CD4-positive, alpha-beta T cell treated with Interleukin-12 subunit alpha and Interleukin-12 subunit beta, for 1 hour (primary cell): ENCODE data around the gene BARX2.

Experiments used
- DNase-seq: peaks from one replicate; pipeline ENCODE4 v3.0.0-alpha.2; 2020

The BARX2 gene

DNA sequence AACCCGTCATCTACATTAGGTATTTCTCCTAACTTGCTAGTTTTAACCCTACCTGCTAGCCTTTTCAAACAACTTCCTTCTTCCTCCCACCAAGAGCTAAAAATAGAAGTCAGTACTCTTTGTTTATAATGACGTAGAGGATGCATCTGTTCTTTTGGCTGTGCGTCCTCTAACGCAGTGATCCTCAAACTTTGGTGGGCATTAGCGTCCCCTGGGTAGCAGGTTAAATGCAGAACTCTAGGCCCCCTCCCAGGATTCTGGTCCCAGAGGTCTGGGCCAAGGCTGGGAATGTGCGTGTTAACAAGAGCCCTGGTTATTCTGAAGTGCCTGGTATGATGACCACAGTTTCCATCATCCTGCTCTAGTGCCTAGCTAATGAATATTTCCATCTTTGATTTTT, 67.6 kb downstream of the BARX2 start:
- DNase-seq: no peak

DNA sequence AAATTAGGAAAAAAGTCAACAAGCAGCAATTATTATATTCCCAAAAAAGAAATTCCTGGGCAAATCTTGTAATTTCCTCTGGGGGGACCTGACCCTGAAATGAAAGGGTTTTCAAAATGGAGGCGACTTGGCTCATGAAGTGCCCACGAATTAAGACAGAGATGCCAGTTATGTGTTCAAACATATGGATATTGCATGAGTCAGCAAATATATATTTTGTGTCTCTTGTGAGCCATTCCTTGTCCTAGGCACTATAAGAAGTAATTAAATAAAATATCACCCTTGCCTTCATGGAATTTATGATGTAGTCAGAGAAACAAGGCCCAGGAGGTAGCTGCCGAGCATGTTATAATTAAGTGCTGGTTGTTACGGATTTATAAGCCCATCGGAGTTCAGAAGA, 68.6 kb downstream of the BARX2 start:
- DNase-seq: no peak

DNA sequence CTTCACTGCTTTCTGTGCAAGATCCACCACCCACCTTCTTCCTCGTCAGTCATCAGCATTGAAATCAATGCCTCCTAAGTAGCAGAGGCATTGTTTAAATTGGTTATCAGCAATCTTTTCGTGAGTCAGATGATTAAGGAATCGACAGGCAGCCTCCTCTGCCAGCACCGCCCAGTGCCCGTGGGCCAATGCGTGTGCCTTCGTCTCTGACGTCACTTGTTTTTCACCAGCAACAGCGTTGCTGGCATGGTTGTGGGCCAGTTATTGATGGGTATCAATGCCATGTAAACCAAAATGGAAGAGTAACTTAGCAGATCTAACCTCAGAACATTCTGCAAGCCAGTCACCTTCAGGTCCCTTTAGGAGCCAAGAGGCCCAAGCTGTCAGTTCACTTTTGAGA, 69.6 kb downstream of the BARX2 start:
- DNase-seq: no peak

DNA sequence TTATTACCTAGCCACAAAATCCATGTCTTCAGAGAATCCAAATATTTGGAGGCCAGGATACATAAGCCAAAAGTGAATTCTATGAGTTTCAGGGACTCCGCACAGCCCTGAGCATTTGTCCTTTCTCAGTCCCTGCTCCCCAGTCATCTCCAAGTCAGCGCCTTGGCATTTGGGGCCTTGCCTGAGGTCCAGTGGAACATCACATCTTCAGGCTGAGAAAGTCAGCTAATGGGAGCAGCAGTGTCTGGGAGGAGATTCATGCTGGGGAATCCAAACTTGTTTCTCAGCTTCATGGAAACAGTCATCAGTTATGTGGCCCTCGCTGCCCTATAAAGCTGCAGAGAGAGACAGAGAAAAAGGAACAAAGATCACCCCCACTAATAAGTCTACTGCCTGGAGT, 70.9 kb downstream of the BARX2 start:
- DNase-seq: no peak

DNA sequence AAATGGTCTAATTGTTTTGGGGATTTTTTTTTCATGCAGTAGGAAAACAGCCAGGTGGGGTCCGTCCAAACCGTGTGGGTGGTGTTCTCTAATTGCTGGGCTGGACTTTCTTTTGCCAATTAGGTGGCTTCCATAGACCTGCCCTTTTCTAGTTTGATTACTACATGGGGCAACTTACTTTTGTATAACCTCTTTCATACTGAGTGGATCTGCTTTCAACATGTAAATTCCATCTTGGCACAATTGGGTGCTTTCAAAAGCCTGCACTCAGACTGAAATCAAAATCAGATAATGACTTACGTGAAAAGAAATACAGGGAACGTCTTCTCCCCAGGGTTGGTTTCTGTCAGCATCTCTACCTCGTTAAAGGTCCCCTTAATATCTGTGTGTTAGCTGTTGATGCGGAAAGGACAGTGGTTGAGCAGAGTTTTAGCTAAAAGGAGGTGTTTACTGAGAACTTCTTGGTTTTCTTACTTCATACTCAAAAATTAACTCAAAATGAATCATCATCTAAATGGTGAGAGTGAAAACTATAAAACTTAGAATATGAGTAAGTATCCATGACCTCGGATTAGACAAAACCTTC, 72.1 kb downstream of the BARX2 start:
- DNase-seq: no peak

DNA sequence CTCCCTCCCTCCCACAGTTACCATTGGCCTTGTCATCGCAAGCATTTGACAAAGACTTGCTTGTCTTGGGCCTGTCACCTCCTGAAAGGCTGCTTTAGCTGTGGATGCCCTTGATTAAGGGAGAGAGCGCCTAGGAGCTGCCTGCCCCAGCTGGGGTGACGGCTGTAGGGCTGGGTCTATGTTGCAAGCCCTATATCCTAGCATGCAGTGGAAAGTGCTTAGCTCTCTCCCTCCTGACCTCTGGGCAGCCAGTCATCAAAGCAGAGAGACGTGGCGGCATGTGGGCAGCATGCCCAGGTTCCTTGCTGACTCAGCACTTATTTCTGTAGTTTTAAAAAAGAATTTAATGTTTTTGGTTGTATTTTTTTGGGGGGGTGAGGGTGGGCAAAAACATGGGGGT, 75.9 kb downstream of the BARX2 start:
- no peak for DNase-seq

DNA sequence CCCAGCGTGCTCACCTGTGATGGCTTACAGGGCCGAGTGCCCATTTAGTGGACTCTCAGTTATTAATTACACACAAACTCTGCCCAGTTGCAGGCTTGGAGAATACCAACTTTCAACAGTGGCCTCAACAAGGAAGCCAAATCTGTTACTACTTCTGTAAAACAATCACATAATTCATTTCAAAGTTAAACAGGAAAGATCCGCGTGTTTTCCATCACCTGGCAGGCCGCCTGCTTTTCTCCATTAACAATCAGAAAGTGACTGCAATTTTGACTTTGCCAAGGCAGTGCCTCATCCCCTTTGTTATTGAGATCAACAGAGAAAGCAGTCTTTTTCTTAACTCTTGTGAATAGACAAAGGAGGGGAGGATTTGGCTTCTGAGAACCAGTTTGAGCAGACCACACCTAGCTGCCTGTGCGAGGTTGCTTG, 77.7 kb downstream of the BARX2 start:
- DNase-seq: no peak

DNA sequence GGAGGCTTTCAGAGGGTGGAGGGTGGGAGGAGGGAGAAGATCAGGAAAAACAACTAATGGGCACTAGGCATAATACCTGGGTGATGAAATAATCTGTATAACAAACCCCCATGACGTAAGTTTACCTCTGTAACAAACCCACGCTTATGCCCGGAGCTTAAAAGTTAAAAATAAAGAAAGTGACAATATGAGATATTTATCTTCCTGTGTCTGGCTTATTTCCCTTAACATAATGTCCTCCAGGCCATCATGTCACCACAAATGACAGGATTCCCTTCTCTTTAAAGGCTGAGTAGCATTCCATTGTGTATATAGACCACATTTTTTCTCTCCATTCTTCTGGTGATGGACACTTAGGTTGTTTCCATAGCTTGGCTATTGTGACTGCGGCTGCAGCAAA, 79.5 kb downstream of the BARX2 start:
- no peak for DNase-seq

DNA sequence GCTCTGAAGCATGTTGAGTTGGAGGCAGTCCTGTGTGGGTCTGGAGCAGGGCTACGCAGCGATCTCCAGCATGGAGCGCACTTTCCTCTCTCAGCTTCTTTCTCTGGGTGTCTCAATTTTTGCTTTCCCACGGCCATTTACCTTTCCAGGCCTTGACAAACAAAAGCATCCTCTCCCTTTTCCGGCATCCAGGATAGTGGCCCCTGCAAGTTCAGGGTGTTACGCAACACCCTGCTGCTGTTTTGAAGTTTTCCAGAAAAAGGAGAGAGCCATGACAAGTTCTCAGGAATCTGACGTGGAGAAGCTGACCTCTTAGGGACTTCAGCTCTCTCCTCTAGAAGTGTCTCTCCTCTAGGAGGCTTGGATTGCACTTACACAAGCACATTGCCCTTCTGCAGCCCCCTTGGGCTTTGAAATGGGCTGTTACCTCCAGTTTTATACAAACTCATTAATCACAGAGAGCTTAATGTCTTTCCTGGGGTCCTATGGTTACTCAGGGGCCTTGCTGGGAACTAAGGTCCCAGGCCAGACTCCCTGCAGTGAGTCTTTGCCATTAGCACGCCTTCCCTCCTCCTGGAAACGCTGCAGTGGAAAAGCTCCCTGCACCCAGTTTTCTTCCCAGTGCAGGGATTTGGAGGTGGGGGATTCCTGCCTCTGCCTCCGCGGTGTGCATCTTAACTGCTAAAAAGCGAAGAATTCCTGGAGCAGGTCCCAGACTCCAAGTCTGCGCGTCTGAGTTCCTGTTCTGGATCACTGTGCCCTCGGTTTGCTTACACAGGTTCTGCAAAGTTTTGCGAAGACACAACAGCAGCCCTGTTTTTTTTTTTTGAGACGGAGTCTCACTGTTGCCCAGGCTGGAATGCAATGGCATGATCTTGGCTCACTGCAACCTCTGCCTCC, 80.4 kb downstream of the BARX2 start:
- no peak for DNase-seq

DNA sequence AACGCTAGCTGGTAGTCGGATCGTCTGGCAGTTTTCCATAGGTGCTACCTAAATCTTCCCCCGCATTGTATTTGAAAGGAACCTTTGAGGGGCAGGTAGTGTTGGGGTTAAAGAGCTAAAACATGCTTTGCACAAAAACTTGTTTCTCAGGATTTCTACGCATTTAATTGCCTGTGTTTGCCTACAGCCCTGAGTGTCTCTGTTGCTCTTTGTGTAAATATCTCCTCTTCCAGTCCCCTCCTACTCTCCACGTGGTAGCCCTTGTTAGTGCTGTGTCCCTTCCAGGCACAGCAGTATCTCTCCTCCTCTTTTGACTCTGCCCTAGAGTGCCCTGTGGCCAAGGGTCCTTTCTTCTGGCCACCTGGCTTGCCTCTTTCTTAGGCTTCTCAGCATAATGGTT, 81.7 kb downstream of the BARX2 start:
- no peak for DNase-seq

DNA sequence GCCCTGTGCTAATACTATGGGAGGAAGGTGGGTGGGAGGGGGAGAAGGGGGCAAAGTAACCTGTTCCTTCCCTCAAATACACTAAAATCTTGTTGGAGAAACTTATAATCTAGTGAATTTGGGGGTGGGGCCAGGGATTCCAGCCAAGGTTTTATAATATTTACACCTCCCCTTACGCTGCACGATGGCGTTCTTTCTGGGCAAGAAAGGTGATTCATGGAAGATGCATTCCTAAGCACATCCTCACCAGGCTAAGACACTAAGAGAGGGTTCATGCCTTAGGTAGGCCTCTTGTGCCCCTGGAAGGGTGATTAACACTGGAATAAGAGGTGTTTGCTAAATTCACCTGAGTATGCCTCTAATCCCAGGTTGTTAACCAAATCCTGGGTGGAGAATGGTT, 82.6 kb downstream of the BARX2 start:
- DNase-seq: no peak

DNA sequence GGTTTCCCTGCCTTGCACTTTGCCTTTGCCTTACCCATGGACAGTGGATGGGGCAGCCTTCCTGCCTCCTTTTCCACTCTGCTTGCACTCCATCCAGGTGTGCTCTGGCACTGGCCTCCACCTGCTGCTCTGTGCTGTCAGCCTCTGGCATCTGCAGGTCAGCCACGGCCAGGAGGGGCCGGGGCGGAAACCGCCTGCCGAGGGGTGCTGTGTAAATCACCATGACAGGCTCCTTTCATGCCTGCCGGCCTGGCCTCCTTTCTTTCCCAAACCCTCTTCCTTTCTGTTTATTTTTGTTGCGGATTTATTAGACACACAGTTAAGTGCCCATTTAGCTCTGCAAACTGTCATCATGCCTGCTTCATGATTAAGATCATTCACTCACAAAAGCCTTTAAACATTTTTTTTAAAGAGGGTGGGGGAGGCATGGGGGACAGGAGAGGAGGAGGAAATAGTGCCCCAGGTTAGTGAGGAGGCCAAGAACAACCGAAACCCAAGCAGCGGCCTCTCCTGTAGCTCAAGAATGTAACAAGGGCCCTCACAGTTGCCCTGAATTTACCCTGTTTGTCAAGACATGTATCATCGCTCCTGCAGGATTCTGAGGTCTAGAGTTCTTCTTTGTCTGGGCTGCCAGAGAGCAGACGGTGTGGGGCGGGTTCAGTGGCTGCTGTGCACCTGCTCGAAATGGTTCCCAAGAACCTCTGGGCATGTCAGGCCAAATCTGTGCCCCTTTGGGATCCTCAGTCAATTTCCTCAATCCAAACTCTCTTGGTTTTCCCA, 83.3 kb downstream of the BARX2 start:
- no peak for DNase-seq

DNA sequence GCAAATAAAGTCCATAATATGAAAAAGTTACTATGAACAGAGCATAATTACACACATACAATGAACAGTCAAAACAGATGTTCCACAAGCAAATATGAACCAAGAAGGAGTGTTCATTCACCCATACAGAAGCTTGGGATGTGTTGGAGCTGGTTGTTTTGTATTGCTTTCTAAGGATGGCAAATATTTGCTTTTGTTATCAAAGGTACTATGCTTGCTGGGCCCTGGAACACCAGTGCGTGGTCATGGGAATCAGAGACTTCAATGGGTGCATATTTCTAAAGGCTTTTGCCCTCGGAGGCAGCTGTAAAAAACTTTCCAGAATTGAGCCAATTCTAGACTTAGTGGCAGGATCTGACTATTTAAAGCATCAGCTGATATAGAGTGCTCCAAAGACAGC, 85.1 kb downstream of the BARX2 start:
- no peak for DNase-seq

DNA sequence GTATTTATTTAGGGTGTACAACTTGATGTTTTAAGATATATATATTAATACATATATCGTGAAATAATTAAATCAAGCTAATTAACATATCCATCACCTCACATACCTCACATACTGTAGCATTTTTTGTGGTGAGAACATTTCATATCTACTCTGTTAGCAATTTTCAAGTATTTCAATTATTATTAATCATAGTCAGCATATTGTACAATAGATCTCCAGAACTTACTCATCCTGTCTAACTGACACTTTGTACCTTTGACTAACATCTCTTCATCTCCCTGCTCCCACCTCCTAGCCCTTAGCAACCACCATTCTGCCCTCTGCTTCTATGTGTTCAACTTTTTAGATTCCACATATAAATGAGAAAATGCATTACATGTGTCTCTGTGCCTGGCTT, 108.4 kb downstream of the BARX2 start:
- no peak for DNase-seq

DNA sequence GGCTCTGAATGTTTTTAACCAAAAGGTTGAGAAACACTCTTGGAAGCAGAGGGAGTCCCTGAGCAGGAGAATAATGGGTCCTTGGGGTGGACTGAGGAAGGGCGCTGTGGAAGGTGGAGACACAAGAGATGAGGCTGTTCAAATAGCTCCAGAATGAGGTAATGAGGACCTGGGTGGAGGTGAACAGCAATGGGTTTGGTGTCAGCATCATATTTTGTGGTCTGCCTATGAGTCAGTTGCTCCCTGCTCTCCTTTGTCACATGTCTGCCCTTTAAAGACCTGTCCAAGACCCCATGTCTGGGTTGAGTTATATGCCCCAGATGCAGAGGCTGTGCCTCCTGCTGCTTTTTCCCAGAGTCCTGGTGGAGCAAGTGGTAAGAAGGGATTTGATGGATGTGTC, 113.6 kb downstream of the BARX2 start:
- DNase-seq: no peak

DNA sequence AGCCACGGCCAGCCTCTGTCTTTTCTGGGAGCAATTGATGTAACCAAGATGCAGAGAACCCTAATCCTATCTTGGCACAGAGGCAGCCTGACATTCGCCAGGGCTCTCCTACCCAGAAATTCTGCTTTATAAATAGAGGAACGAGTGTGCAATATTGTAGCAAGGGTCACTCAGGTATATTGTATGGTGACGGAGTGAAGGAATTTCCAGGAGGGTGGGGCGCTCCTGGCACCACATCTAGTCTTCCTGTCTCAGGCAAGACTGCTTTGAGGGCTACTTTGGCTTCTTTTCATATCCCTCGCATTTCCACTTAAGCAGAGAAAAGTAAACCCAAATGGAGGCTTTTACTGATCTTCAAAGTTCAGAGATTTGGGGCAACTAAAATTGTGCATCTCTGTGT, 114.4 kb downstream of the BARX2 start:
- DNase-seq: no peak

DNA sequence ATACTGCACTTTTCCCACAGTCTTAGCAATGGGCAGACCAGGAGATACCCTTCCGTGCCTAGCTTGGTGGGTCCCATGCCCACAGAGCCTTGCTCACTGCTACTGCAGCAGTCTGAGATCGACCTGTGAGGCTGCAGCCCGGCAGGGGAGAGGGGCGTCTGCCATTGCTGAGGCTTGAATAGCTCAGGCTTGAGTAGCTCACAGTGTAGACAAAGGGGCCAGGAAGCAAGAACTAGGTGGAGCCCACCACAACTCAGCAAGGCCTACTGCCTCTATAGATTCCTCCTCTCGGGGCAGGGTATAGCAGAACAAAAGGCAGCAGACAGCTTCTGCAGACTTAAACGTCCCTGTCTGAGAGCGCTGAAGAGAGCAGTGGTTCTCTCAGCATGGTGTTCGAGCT, 118.1 kb downstream of the BARX2 start:
- DNase-seq: no peak
